Mucosa of descending colon (tissue), 3 donors: ENCODE results near the gene TMEM167A. TPM values are rescaled to one million over a fixed set of nuclear protein-coding genes. Genes with fewer than 3 reads are reported as not detected.
"Not testable (repeated sequence)": the region's sequence is repeated elsewhere in the genome, so short reads cannot be mapped to it uniquely, and the experiment has no call there.

Source experiments
- ATAC-seq: fragments of 200-7000 bp; cut with Tn5 transposase; one replicate; pipeline ENCODE4 v1.9.1; 2020; ENCODE audit warnings: mild to moderate bottlenecking, moderate library complexity
- DNase-seq, 3 donors: peaks; one replicate each; pipeline ENCODE4 v3.0.0-alpha.2; 2020
- H3K36me3 ChIP-seq: fragments of 200-600 bp; one replicate; pipeline ENCODE4 v1.8.0; 2021; ENCODE audit warnings: low read depth, mild to moderate bottlenecking
- H3K4me1 ChIP-seq: fragments of 200-600 bp; one replicate; pipeline ENCODE4 v1.8.0; 2021; ENCODE audit warnings: low read depth, mild to moderate bottlenecking
- H3K4me3 ChIP-seq: fragments of 200-600 bp; one replicate; pipeline ENCODE4 v1.8.0; 2021; ENCODE audit warnings: mild to moderate bottlenecking
- H3K9me3 ChIP-seq: fragments of 200-600 bp; one replicate; pipeline ENCODE4 v1.8.0; 2021; ENCODE audit warnings: mild to moderate bottlenecking
- CTCF ChIP-seq: fragments of 200-600 bp; IDR thresholded peaks from one replicate; pipeline ENCODE4 v1.8.0; 2022; ENCODE audit warnings: antibody characterized with exemption, mild to moderate bottlenecking
- intact Hi-C, 2 donors: fragments of 100-400 bp; cut with DNase I in 1 of 2; cut with micrococcal nuclease in 1 of 2; formaldehyde crosslinking; loops; one replicate each; pipeline versions ENCODE4 v1.11.0 to v1.11.1; 2022; cut with DNase I, micrococcal nuclease
- total RNA-seq, 3 donors: library from RNA; stranded (reverse); fragmentation: NEBNext Ultra II Directional in 2 of 3; extraction: Animal tissue kit (Norgen Biotek cat#: 25700) in 2 of 3; gene quantifications; one replicate each; pipeline versions ENCODE4 v1.2.1 to v1.2.4, GENCODE V29; 2021 to 2023
- donor health status: DM: no; HTN: no; CAD: no; lungs with moderate emphysema.
- donor health status: DM: no; HTN: no; CAD: no.
- donor health status: DM: no; HTN: yes; CAD: no.

Gene TMEM167A
- total RNA-seq, 3 donors from 2014 or later, result 59.9 to 75.1 (median 62.6) TPM

- TF ChIP-seq CTCF, result no peak
- Histone ChIP-seq H3K4me3 (no peak overlapping the region), H3K9me3 (no peaks in the 10 kb centered on the region), H3K4me1 (peaks cover 3% of the 10 kb centered on the region), H3K36me3 (no peaks in the 10 kb centered on the region)
- intact Hi-C loops, result no loop called here
- ATAC-seq (no peak), DNase-seq (no peak)
These were observed 5.7 kb downstream of the TMEM167A start for GRCh38 chr5:83071286-83072051.

GRCh38 chr5:83069096-83069799, 7.9 kb downstream of the TMEM167A start:
- ATAC-seq (no peak), DNase-seq (no peak)
- intact Hi-C loops, result no loop called here
- H3K36me3 ChIP-seq, result no peaks in the 10 kb centered on the region
- H3K4me3 ChIP-seq, result no peak overlapping the region
- no peaks in the 10 kb centered on the region for H3K9me3 ChIP-seq
- TF ChIP-seq CTCF, result no peak
- peaks cover 10% of the 10 kb centered on the region for H3K4me1 ChIP-seq

- H3K9me3 ChIP-seq, intact Hi-C loops, H3K36me3 ChIP-seq, DNase-seq, H3K4me3 ChIP-seq, ATAC-seq: not testable (repeated sequence)
- peaks cover 10% of the 10 kb centered on the region for H3K4me1 ChIP-seq
These were observed 9.8 kb downstream of the TMEM167A start for GRCh38 chr5:83067377-83067776.

GRCh38 chr5:83066548-83067110, 10.6 kb downstream of the TMEM167A start:
- Histone ChIP-seq H3K4me3 (no peak overlapping the region), H3K9me3 (no peaks in the 10 kb centered on the region), H3K36me3 (no peaks in the 10 kb centered on the region), H3K4me1 (peaks cover 10% of the 10 kb centered on the region)
- no peak for DNase-seq
- ATAC-seq, result no peak
- TF ChIP-seq CTCF, result no peak
- intact Hi-C loops, result no loop called here

- intact Hi-C loops, result no loop called here
- ATAC-seq, result no peak
- no peak for TF ChIP-seq CTCF
- no peak for DNase-seq
- no peaks in the 10 kb centered on the region for H3K36me3 ChIP-seq
- peaks cover 4% of the 10 kb centered on the region for H3K4me1 ChIP-seq
- H3K4me3 ChIP-seq, result no peak overlapping the region
- H3K9me3 ChIP-seq, result no peaks in the 10 kb centered on the region
These were observed 17.9 kb downstream of the TMEM167A start for GRCh38 chr5:83059341-83059740.

- Histone ChIP-seq H3K36me3 (no peaks in the 10 kb centered on the region), H3K4me1 (peaks cover 3% of the 10 kb centered on the region), H3K4me3 (no peak overlapping the region), H3K9me3 (no peaks in the 10 kb centered on the region)
- ATAC-seq (no peak), DNase-seq (no peak)
- TF ChIP-seq CTCF, result no peak
- intact Hi-C loops, result no loop called here
These were observed 18.5 kb downstream of the TMEM167A start for GRCh38 chr5:83058726-83059125.
